HG02885 (cell line): ENCODE data around the gene POU3F3.

ENCODE experiments used
- ATAC-seq: cut with Tn5 transposase; IDR thresholded peaks from one replicate; pipeline ENCODE4 v1.9.1; 2021; ENCODE audit warnings: mild to moderate bottlenecking; ENCODE audit not compliant: unreplicated experiment, poor library complexity

The POU3F3 gene

GRCh38 chr2:104901037-104901881 is 47.3 kb downstream of the POU3F3 start:
- ATAC-seq, result no peak

GRCh38 chr2:104902317-104902716 is 48.4 kb downstream of the POU3F3 start:
- ATAC-seq, result no peak
